Measurements from ENCODE around the gene ESYT3.
"Not testable (repeated sequence)": the region's sequence is repeated elsewhere in the genome, so short reads cannot be mapped to it uniquely, and the experiment has no call there.

ESYT3 gene

DNA sequence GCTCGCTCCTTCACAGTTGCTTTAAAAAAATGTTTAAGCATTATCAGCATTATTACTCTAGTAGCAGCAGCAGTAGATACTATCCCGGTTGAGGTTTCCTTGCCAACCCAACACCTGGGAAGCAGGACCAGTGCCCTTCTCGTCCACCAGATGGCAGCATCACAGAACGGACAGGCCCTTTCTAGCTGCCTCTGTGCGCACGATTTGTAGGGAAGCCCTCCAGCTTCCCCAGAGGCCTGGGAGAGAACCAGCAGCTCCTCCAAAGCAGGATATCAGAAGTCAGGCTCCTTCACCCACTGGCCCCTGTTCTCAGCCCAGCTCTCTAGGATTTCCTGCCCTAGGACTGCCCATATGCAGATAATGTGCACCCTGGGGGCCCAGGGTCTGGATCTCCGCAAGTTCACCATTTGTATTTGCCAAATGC lies 16.8 kb upstream of the ESYT3 start:
- TF ChIP-seq, protein P1, sequence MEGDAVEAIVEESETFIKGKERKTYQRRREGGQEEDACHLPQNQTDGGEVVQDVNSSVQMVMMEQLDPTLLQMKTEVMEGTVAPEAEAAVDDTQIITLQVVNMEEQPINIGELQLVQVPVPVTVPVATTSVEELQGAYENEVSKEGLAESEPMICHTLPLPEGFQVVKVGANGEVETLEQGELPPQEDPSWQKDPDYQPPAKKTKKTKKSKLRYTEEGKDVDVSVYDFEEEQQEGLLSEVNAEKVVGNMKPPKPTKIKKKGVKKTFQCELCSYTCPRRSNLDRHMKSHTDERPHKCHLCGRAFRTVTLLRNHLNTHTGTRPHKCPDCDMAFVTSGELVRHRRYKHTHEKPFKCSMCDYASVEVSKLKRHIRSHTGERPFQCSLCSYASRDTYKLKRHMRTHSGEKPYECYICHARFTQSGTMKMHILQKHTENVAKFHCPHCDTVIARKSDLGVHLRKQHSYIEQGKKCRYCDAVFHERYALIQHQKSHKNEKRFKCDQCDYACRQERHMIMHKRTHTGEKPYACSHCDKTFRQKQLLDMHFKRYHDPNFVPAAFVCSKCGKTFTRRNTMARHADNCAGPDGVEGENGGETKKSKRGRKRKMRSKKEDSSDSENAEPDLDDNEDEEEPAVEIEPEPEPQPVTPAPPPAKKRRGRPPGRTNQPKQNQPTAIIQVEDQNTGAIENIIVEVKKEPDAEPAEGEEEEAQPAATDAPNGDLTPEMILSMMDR (conservative IDR thresholded peaks at IDR 0.05), result peak; percentile 96
- H3K27ac ChIP-seq, result no peak overlapping the region

DNA sequence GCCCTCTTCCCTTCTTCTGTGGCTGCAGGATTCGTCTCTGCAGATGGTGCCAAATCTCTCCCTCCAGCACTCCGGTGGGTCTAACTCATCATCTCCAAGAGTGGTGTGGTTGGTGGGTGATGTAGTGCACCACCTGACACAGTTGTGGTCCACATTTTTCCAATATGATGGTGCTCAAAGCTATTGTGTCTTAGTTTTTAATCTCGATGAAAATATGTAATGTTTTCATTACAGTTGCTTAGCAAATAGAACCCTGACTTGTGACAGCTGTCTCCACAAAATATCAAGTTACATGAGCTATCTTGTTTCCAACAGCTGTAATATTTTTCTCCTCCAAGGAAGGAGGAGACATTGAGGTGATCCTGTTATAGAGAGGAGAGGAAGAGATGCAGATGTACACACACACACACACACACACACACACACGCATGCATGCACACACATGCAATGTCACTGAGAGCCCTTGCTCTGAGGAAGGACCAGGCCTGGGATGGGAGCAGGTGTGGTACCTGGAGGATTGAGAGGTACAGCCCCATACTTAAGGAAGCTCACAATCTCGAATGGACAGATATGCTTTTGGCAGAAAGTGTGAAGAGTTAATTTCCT lies 15.7 kb upstream of the ESYT3 start:
- TF ChIP-seq, protein P1 (conservative IDR thresholded peaks at IDR 0.05), result no peak

DNA sequence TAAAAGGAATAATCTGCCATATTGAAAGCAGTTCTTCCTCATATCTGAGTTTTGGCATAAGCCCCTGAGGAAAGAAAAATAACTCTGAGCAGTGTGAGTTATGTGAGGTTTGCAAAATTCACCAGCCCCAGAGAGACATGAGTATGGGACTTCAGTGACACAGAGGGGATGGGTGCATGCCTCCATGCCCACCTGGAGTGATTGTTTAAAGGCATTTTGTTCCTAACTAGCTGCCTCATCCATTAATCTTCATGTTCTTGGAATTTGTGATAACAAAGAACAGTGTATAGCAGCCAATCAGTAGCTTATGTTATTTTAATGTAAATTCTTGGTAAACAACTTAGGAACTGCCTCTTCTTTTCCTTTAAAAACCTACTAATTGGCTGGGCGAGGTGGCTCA lies 11.1 kb upstream of the ESYT3 start:
- TF ChIP-seq, protein P1 (conservative IDR thresholded peaks at IDR 0.05), result no peak
- no peak overlapping the region for H3K27ac ChIP-seq

More for the DNA sequence above, 15.7 kb upstream of the ESYT3 start:
- no peak overlapping the region for H3K27ac ChIP-seq

DNA sequence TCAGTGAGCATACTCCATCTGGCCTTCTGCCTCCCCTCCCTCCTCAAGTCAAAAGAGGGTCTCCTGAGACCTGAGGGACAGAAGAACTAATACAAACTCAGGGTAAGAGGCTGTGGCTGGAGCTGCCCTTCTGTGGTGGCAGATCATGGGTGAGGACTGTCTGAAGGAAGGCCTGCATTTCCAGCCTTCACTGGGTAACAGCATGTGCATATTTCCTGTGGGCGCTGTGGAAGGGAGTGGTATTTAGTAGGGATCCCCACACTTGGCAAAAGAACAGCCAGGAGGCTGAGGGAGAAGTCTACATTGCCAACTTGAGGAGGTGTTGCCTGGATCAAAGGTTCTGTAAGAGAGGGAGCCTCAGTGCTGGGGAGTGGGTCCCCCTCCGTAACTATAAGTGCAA lies 10.1 kb upstream of the ESYT3 start:
- TF ChIP-seq, protein P1 (conservative IDR thresholded peaks at IDR 0.05), result no peak
- no peak overlapping the region for H3K27ac ChIP-seq

DNA sequence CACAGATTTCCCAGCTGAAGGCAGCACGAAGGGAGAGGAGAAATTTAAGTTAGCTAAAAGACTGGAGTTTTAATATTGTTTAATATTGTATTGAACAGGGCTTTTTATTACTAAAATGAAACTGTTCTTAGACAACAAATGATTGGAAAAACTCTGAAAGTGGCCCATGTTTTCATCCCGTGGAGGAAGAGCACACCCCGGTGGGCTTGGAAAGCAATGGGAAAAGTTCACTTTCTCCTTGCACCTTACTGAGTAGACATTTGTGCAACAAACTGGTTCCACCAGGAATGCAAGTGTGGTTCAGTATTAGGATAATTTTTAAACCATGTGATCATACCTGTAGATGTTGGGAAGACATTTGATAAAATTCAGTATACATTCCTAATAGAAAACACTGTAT lies 8.2 kb upstream of the ESYT3 start:
- H3K27ac ChIP-seq, result no peak overlapping the region
- TF ChIP-seq, protein P1 (conservative IDR thresholded peaks at IDR 0.05), result peak; percentile 24; the same call in 1 of the 2 replicates

DNA sequence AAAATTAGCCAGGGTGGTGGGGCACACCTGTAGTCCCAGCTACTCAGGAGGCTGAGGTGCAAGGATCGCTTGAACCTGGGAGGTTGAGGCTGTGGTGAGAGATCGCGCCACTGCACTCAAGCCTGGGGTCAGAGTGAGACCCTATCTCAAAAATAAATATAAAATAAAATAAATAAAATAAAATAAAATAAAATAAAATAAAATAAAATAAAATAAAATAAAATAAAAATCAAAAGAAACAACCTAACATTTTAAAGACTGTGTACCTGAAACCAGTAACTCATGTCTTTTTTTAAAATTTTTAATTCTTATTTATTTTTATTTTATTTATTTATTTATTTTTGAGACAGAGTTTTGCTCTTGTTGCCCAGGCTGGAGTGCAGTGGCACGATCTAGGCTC lies 7.7 kb upstream of the ESYT3 start:
- H3K27ac ChIP-seq, result not testable (repeated sequence)

DNA sequence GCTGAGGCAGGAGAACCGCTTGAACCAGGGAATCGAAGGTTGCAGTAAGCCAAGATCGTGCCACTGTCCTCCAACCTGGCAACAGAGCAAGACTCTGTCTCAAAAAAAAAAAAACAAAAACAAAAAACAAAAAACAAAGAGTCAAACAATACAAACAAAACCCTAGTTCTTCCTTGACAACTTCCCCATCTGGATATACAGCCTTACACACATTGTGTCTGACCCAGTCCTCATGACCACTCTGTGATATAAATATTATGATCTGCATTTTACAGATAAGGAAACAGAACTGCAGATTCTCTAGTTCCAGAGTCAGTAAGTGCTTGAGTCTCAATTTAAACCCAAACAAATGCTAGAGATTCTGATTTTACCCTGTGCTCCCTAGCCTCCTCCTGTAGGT lies 4.8 kb upstream of the ESYT3 start:
- no peak overlapping the region for H3K27ac ChIP-seq
- TF ChIP-seq, protein P1 (conservative IDR thresholded peaks at IDR 0.05), result no peak

DNA sequence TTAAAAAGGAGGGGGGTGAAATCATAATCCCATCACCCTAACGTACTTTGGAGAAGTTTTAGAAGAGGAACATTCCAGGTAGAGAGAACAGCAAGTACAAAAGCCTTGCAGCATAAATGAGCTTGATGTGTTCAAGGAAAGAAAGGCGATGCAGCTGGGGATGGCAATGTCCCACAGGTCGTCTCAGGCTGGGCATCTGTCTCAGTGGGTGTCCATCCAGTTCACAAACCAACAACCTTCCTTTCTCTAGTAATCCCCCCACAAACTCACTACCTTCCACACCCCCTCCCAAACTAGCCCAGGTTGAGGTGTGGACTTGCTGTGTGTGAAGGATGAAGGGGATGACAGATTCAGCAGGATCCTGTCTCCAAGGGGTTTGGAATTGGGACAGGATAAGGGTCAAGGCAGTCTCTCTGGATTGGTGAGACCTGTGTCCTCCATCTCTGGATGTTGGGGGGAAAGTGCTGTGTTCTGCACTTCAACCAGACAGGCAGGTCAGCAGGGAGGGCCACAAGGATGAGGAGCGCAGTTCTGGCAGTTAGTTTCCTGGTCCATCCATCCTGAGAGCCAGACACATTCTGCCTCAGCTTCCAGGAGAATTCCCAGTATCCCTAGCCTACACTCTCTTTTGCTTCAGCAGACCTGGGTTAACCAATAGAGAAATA lies 1.7 kb upstream of the ESYT3 start:
- TF ChIP-seq, protein P1 (conservative IDR thresholded peaks at IDR 0.05), result no peak
- no peak overlapping the region for H3K27ac ChIP-seq

All from VCaP (cell line).